IMR-90 (cell line): Measurements from ENCODE around the gene SLC29A2. TPM values are rescaled to one million over a fixed set of nuclear protein-coding genes. Genes with fewer than 3 reads are reported as not detected.
A peak's percentile ranks its signal among the peaks of the same experiment; 100 is the strongest.

Source experiments
- ATAC-seq: fragments of 200-7000 bp; cut with Tn5 transposase; 2 replicates; pipeline ENCODE4 v1.9.1; 2020; ENCODE audit warnings: low read depth, mild to moderate bottlenecking, moderate library complexity
- BruUV-seq: library from RNA; stranded (reverse); fragments of 400-500 nt; replicated peaks from 2 replicates; lab custom pipeline; 2021; lab: Mats Ljungman, UMichigan
- CTCF ChIA-PET: fragments of 300-600 bp; formaldehyde crosslinking; extraction: SDS; loops from one replicate; lab custom pipeline; 2021; ENCODE audit warnings: antibody characterized with exemption; lab: Yijun Ruan, JAX
- POLR2A ChIA-PET: fragments of 300-600 bp; sonication (Branson Sonifier 250); formaldehyde crosslinking; loops from one replicate; lab custom pipeline; 2022; ENCODE audit warnings: antibody characterized with exemption; ENCODE audit not compliant: unreplicated experiment; lab: Charles Lee
- DNase-seq: peaks from one replicate; pipeline ENCODE4 v3.0.0; 2013
- H2AFZ ChIP-seq: replicated peaks from 2 replicates; pipeline ENCODE3; 2013; ENCODE audit warnings: low read length, mild to moderate bottlenecking; ENCODE audit not compliant: poor library complexity
- H2AK5ac ChIP-seq: 2 replicates; pipeline ENCODE4 v1.6.1; 2013; ENCODE audit warnings: low read depth, low read length, inconsistent platforms
- H2AK9ac ChIP-seq: replicated peaks from 2 replicates; pipeline ENCODE3; 2013; ENCODE audit warnings: mild to moderate bottlenecking, low read depth, low read length, moderate library complexity; ENCODE audit not compliant: poor library complexity
- H2BK120ac ChIP-seq: 2 replicates; pipeline ENCODE4 v1.6.1; 2013; ENCODE audit warnings: low read depth, low read length, inconsistent platforms
- H2BK15ac ChIP-seq: 3 replicates; pipeline ENCODE4 v1.6.1; 2013; ENCODE audit warnings: low read depth, low read length, inconsistent platforms
- H2BK20ac ChIP-seq: 2 replicates; pipeline ENCODE4 v1.6.1; 2013; ENCODE audit warnings: low read depth, mild to moderate bottlenecking, inconsistent platforms, low read length, moderate library complexity
- H2BK5ac ChIP-seq: 2 replicates; pipeline ENCODE4 v1.6.1; 2013; ENCODE audit warnings: mild to moderate bottlenecking, low read depth, low read length, inconsistent platforms; ENCODE audit not compliant: poor library complexity, severe bottlenecking
- H3K14ac ChIP-seq: replicated peaks from 2 replicates; pipeline ENCODE4 v1.6.1; 2013; ENCODE audit warnings: low read depth, low read length, inconsistent platforms
- H3K18ac ChIP-seq: 2 replicates; pipeline ENCODE4 v1.6.1; 2013; ENCODE audit warnings: low read depth, low read length, control low read depth
- H3K23ac ChIP-seq: 2 replicates; pipeline ENCODE4 v1.6.1; 2013; ENCODE audit warnings: low read depth, low read length, inconsistent platforms
- H3K27ac ChIP-seq: 2 replicates; pipeline ENCODE4 v1.5.1; 2013; ENCODE audit warnings: mild to moderate bottlenecking, control low read depth, low read length; ENCODE audit not compliant: insufficient read depth
- H3K27me3 ChIP-seq: 2 replicates; pipeline ENCODE4 v1.6.1; 2013; ENCODE audit warnings: low read length; ENCODE audit not compliant: control insufficient read depth, insufficient read depth
- H3K36me3 ChIP-seq: 2 replicates; pipeline ENCODE4 v1.6.1; 2013; ENCODE audit warnings: low read length, mixed read lengths; ENCODE audit not compliant: control insufficient read depth, insufficient read depth
- H3K4ac ChIP-seq: 2 replicates; pipeline ENCODE4 v1.6.1; 2013; ENCODE audit warnings: low read depth, low read length, inconsistent platforms
- H3K4me1 ChIP-seq: 2 replicates; pipeline ENCODE4 v1.6.1; 2013; ENCODE audit warnings: low read length, mixed read lengths; ENCODE audit not compliant: control insufficient read depth, insufficient read depth
- H3K4me2 ChIP-seq: 2 replicates; pipeline ENCODE4 v1.6.1; 2013; ENCODE audit warnings: low read depth, mild to moderate bottlenecking, control low read depth, low read length, moderate library complexity
- H3K4me3 ChIP-seq: 2 replicates; pipeline ENCODE4 v1.5.1; 2013; ENCODE audit warnings: low read depth, mild to moderate bottlenecking, control low read depth, low read length, moderate library complexity; ENCODE audit not compliant: insufficient read depth
- H3K56ac ChIP-seq: 2 replicates; pipeline ENCODE4 v1.6.1; 2013; ENCODE audit warnings: low read length, inconsistent platforms; ENCODE audit not compliant: insufficient read depth; ENCODE audit errors: extremely low read depth
- H3K79me1 ChIP-seq, 2 experiments: 2 replicates each; pipeline ENCODE4 v1.6.1; 2013; ENCODE audit warnings: low read length in 2 of 2, inconsistent platforms in 1 of 2, low read depth in 1 of 2
- H3K9ac ChIP-seq: 2 replicates; pipeline ENCODE4 v1.6.1; 2013; ENCODE audit warnings: low read depth, low read length, control low read depth
- H3K9me1 ChIP-seq: 2 replicates; pipeline ENCODE4 v1.6.1; 2013; ENCODE audit warnings: low read length, inconsistent platforms; ENCODE audit not compliant: insufficient read depth
- H3K9me3 ChIP-seq: 2 replicates; pipeline ENCODE4 v1.6.1; 2013; ENCODE audit warnings: low read length; ENCODE audit not compliant: control insufficient read depth, insufficient read depth
- H4K20me1 ChIP-seq: 2 replicates; pipeline ENCODE4 v1.6.1; 2013; ENCODE audit warnings: low read length, inconsistent platforms; ENCODE audit not compliant: insufficient read depth
- H4K5ac ChIP-seq: 2 replicates; pipeline ENCODE4 v1.6.1; 2013; ENCODE audit warnings: mild to moderate bottlenecking, low read depth, low read length, control low read depth
- H4K8ac ChIP-seq, 2 experiments: 2 replicates each; pipeline ENCODE4 v1.6.1; 2013; ENCODE audit warnings: low read depth in 2 of 2, low read length in 2 of 2, control low read depth in 1 of 2, inconsistent platforms in 1 of 2
- H4K91ac ChIP-seq: 2 replicates; pipeline ENCODE4 v1.6.1; 2013; ENCODE audit warnings: low read depth, low read length, inconsistent platforms; ENCODE audit not compliant: insufficient read depth
- CHD1 ChIP-seq: IDR thresholded peaks from 2 replicates; pipeline ENCODE4 v1.6.1; 2012; ENCODE audit warnings: low read depth, low read length, improper control_type of control experiment
- MXI1 ChIP-seq: IDR thresholded peaks from 2 replicates; pipeline ENCODE4 v1.6.1; 2012; ENCODE audit warnings: low read depth, mild to moderate bottlenecking, low read length, moderate library complexity, borderline replicate concordance
- NFE2L2 ChIP-seq: fragments of 150-350 bp; IDR thresholded peaks from 2 replicates; pipeline ENCODE4 v1.6.1; 2016; ENCODE audit warnings: low read depth, mild to moderate bottlenecking, low read length
- RAD21 ChIP-seq: IDR thresholded peaks from 2 replicates; pipeline ENCODE4 v1.6.1; 2012; ENCODE audit warnings: low read length, improper control_type of control experiment
- RFX5 ChIP-seq: IDR thresholded peaks from 2 replicates; pipeline ENCODE4 v1.8.0; 2012; ENCODE audit warnings: low read depth, mild to moderate bottlenecking, low read length, moderate library complexity
- WGBS, 2 experiments: methylation state at CpG; one replicate each; pipeline versions ENCODE4 v1.1.5 to v1.1.7; 2013; ENCODE audit warnings: missing lambda C conversion rate in 2 of 2; ENCODE audit not compliant: insufficient read length in 1 of 2; ENCODE audit errors: extremely low coverage in 2 of 2; 5-methylcytosine and 5-hydroxymethylcytosine counted together
- dilution Hi-C: fragments of 300-500 bp; cut with HindIII; formaldehyde crosslinking; loops from one replicate; pipeline ENCODE4 v1.14.3; 2018; ENCODE audit warnings: low sequenced_read_pairs; ENCODE audit not compliant: unreplicated experiment
- in situ Hi-C: fragments of 300-500 bp; cut with MboI; formaldehyde crosslinking; loops from 3 replicates; pipeline ENCODE4 v1.14.3; 2019; ENCODE audit warnings: low sequenced_read_pairs, inconsistent platforms, mixed read lengths
- intact Hi-C: fragments of 100-400 bp; cut with micrococcal nuclease; formaldehyde crosslinking; loops from 2 replicates; pipeline ENCODE4 v1.10.0; 2022
- polyA plus RNA-seq, 3 experiments: library from polyadenylated mRNA; depleted of rRNA; stranded (reverse); fragments of >200 nt; gene quantifications; 2 replicates each; pipeline ENCODE4 v1.2.3, GENCODE V29; 2012; ENCODE audit warnings: low replicate concordance in 1 of 3
- total RNA-seq: library from RNA; depleted of rRNA; stranded (reverse); fragments of >200 nt; gene quantifications from 2 replicates; pipeline ENCODE4 v1.2.3, GENCODE V29; 2012
- TF ChIP-seq, protein P1 (sequence below): conservative IDR thresholded peaks from 2 replicates; pipeline ENCODE4 v1.5.1; 2012; ENCODE audit warnings: mild to moderate bottlenecking, low read depth, low read length, improper control_type of control experiment
- TF ChIP-seq, protein P2 (sequence below): fragments of 150-350 bp; IDR thresholded peaks from 2 replicates; pipeline ENCODE4 v1.6.1; 2016; ENCODE audit warnings: low read depth, mild to moderate bottlenecking, low read length, moderate library complexity, borderline replicate concordance

SLC29A2 gene
- total and polyA plus RNA-seq, 2 of the 4 experiments (the other 2 are of a cell fraction): under 0.01 to 1.2 TPM

DNA sequence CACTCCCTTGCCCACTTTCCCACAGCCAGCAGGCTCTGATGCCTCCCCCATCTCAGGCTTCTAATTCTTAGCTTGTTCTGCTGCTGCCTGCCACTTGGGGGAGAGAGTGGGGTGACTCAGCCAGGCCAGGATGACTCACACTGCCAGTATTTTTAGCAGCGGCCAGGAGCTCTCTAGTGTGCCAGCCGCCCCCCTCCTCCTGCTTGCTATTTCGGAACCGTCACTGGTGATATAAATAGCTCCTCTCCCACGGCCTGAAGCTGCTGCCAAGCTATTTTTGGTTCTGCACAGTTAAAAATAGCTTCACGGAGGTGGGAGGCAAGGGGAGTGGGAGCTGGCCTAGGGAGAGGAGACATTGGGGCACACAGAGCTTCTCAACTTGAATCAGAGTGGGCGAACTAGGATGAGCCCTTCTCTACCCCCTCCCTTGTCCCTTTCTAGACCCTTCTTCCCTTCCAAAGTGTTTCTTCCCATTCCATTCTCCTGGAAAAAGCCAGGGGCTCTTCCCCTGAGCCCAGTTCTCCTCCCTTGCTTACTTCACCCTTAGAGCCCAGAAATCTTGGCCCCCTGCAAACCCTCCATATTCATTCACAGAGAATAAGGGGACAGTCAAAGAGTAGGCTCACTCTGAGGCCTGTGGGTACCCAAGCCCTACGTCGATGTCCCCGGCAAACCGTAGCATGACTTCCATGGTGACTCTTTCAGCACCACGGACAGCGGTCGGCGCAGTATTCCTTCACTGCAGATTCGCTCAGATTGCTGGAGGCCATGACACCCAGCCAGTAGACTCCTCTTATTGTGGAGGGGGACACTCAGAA lies 46.8 kb upstream of the SLC29A2 start (continued):
- TF ChIP-seq, protein P1, sequence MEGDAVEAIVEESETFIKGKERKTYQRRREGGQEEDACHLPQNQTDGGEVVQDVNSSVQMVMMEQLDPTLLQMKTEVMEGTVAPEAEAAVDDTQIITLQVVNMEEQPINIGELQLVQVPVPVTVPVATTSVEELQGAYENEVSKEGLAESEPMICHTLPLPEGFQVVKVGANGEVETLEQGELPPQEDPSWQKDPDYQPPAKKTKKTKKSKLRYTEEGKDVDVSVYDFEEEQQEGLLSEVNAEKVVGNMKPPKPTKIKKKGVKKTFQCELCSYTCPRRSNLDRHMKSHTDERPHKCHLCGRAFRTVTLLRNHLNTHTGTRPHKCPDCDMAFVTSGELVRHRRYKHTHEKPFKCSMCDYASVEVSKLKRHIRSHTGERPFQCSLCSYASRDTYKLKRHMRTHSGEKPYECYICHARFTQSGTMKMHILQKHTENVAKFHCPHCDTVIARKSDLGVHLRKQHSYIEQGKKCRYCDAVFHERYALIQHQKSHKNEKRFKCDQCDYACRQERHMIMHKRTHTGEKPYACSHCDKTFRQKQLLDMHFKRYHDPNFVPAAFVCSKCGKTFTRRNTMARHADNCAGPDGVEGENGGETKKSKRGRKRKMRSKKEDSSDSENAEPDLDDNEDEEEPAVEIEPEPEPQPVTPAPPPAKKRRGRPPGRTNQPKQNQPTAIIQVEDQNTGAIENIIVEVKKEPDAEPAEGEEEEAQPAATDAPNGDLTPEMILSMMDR: peak; percentile 72
- TF ChIP-seq RFX5: 0 out of 2 replicates have a peak, but pooled peaks have one; percentile 4

DNA sequence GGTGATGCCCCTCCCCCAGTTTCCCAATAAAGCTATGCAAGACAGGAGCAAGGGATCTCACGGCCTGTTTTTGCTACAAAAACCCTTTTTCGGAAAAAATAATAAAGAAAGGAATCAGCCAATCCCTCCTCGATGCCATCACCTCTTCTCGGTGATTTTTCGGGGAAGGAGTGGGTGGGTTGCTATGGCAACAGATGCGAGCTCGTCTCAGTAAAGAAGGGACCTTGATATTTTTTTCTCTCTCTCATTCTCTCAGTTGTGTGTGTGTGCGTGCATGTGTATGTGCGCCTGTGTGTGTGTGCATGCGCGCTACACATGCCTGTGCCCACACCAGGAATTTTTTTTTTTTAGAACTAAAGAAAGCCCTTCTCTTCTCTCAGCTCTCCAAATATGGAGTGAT lies 45.4 kb upstream of the SLC29A2 start:
- H2AFZ ChIP-seq: no peak overlapping the region
- no peak overlapping the region for H3K14ac ChIP-seq
- no peak overlapping the region for H2BK120ac ChIP-seq
- H3K4me2 ChIP-seq: no peak overlapping the region
- TF ChIP-seq CHD1 (no peak), RAD21 (no peak), MXI1 (no peak), NFE2L2 (no peak)
- TF ChIP-seq, protein P2, sequence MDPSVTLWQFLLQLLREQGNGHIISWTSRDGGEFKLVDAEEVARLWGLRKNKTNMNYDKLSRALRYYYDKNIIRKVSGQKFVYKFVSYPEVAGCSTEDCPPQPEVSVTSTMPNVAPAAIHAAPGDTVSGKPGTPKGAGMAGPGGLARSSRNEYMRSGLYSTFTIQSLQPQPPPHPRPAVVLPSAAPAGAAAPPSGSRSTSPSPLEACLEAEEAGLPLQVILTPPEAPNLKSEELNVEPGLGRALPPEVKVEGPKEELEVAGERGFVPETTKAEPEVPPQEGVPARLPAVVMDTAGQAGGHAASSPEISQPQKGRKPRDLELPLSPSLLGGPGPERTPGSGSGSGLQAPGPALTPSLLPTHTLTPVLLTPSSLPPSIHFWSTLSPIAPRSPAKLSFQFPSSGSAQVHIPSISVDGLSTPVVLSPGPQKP: no peak
- peaks cover 0 to 39% of the 10 kb centered on the region in 2 experiments; a peak in 2 of 4 replicates for H3K79me1 ChIP-seq
- CTCF ChIA-PET: interaction anchor here (0.6 to 0.7 kb wide), 2 partner anchors 20 to 50 kb away, joined by 5 to 7 read pairs; partner anchors contain the start of gene PELI3
- in situ Hi-C loops (no loop called here), intact Hi-C loops (no loop called here), dilution Hi-C loops (no loop called here)
- BruUV-seq: no TSS peak
- H2AK9ac ChIP-seq: no peak overlapping the region
- H4K5ac ChIP-seq: no peak overlapping the region
- no peak overlapping the region for H3K18ac ChIP-seq
- ATAC-seq (no peak), DNase-seq (no peak)
- H3K4me1 ChIP-seq: peaks cover 3% of the 10 kb centered on the region; the same call in 1 of the 2 replicates
- H3K4ac ChIP-seq: no peak overlapping the region
- peaks cover 43% of the 10 kb centered on the region for H4K20me1 ChIP-seq
- H3K9ac ChIP-seq: no peak overlapping the region
- H3K9me1 ChIP-seq: peaks cover 33% of the 10 kb centered on the region
- H4K8ac ChIP-seq: no peak overlapping the region
- no peak overlapping the region for H3K27ac ChIP-seq
- H3K23ac ChIP-seq: no peak overlapping the region
- peaks cover 6% of the 10 kb centered on the region for H3K27me3 ChIP-seq
- no peak overlapping the region for H2BK5ac ChIP-seq
- no CpG with 5 or more reads among the region's 11 CpGs for WGBS, 2 experiments
- H2AK5ac ChIP-seq: no peak overlapping the region
- H3K4me3 ChIP-seq: no peak overlapping the region
- H4K91ac ChIP-seq: no peak overlapping the region
- no peaks in the 10 kb centered on the region for H3K9me3 ChIP-seq
- H3K56ac ChIP-seq: no peak overlapping the region
- POLR2A ChIA-PET: no interaction called here
- no peak overlapping the region for H2BK15ac ChIP-seq
- H2BK20ac ChIP-seq: no peak overlapping the region
- no peaks in the 10 kb centered on the region for H3K36me3 ChIP-seq
